Transverse colon (tissue), 4 donors: ENCODE data around the gene BCORL1. TPM values are rescaled to one million over a fixed set of nuclear protein-coding genes. Genes with fewer than 3 reads are reported as not detected.

Source experiments
- DNase-seq: peaks from one replicate; pipeline ENCODE4 v3.0.0-alpha.2; 2019
- H3K27ac ChIP-seq, 4 donors: fragments of 200-600 bp; sonication (generic); 2 replicates each; pipeline ENCODE4 v1.5.1; 2016 to 2018; ENCODE audit warnings: inconsistent platforms in 4 of 4
- H3K27me3 ChIP-seq: fragments of 200-600 bp; sonication (generic); 2 replicates; pipeline ENCODE4 v1.5.1; 2017; ENCODE audit warnings: inconsistent platforms
- H3K36me3 ChIP-seq, 4 donors: fragments of 200-600 bp; sonication (generic); 2 replicates each; pipeline ENCODE4 v1.5.1; 2017 to 2019; ENCODE audit warnings: inconsistent platforms in 4 of 4
- H3K4me1 ChIP-seq, 4 donors: fragments of 200-600 bp; sonication (generic); 2 replicates each; pipeline ENCODE4 v1.5.1; 2017 to 2020; ENCODE audit warnings: inconsistent platforms in 4 of 4
- H3K4me3 ChIP-seq, 4 donors: fragments of 200-600 bp; sonication (generic); 1 replicate in 1 of 4; 2 replicates in 3 of 4; pipeline versions ENCODE4 v1.5.1 to v1.6.1; 2017 to 2019; ENCODE audit warnings: inconsistent platforms in 4 of 4
- H3K9me3 ChIP-seq, 2 donors: fragments of 200-600 bp; sonication (generic); 2 replicates each; pipeline ENCODE4 v1.5.1; 2017 to 2019; ENCODE audit warnings: inconsistent platforms in 2 of 2
- CTCF ChIP-seq, 5 experiments: fragments of 200-600 bp in 3 of 5; fragments of 450-650 bp in 2 of 5; sonication (generic) in 3 of 5; IDR thresholded peaks; 1 replicate in 2 of 5; 2 replicates in 3 of 5; pipeline ENCODE4 v1.5.1; 2016 to 2017; ENCODE audit warnings: antibody characterized with exemption in 5 of 5, inconsistent platforms in 3 of 5, mild to moderate bottlenecking in 2 of 5, moderate library complexity in 1 of 5
- EP300 ChIP-seq: sonication (generic); formaldehyde crosslinking; IDR thresholded peaks from one replicate; pipeline ENCODE4 v1.6.1; 2017; ENCODE audit warnings: antibody characterized with exemption, low read depth
- POLR2A ChIP-seq: fragments of 450-650 bp; IDR thresholded peaks from one replicate; pipeline ENCODE4 v1.6.1; 2016; ENCODE audit warnings: antibody characterized with exemption, mild to moderate bottlenecking, moderate library complexity
- POLR2AphosphoS5 ChIP-seq, 3 donors: sonication (generic); formaldehyde crosslinking; IDR thresholded peaks; one replicate each; pipeline ENCODE4 v1.6.1; 2016; ENCODE audit warnings: antibody characterized with exemption in 3 of 3
- WGBS, 2 donors: methylation state at CpG; one replicate each; pipeline ENCODE4 v1.1.5; 2018; ENCODE audit warnings: low coverage in 1 of 2; 5-methylcytosine and 5-hydroxymethylcytosine counted together
- in situ Hi-C, 4 donors: fragments of 200-750 bp; cut with MboI; loops; one replicate each; pipeline versions ENCODE4 v1.15.0 to v1.15.1; 2017; ENCODE audit warnings: low sequenced_read_pairs in 3 of 4, low pct_ligation_motif_present in 1 of 4, low pct_unique_long_range_greater_than_20kb in 1 of 4
- intact Hi-C: fragments of 100-400 bp; cut with DNase I; formaldehyde crosslinking; loops from one replicate; pipeline ENCODE4 v1.15.1; 2023; ENCODE audit warnings: low total_unique reads
- total RNA-seq, 4 donors: library from RNA; depleted of rRNA; stranded (reverse); fragments of >200 nt; gene quantifications; one replicate each; pipeline ENCODE4 v1.1.0, GENCODE V29; 2016

BCORL1 gene
- total RNA-seq, 4 donors from 2014 or later = 5.6 to 11.6 (median 8.0) TPM

GRCh38 chrX:129981752-129982299 lies 609 bp upstream of the BCORL1 start:
- Histone ChIP-seq H3K9me3 (no peaks in the 10 kb centered on the region), H3K27me3 (no peaks in the 10 kb centered on the region), H3K4me3 (peak overlapping the region in 1 of 4 donors; percentile 46), H3K27ac (peak overlapping the region in 2 of 4 donors; percentile 60 to 89), H3K4me1 (peaks cover 0 to 6% (median 2%) of the 10 kb centered on the region in 4 donors), H3K36me3 (no peaks in the 10 kb centered on the region)
- intact Hi-C loops (loop anchor here (10.0 kb wide), 1 partner anchor 47 kb away; no protein-coding TSS in a partner anchor), in situ Hi-C loops (no loop called here)
- WGBS, 2 donors = 33% methylated on average over 27 of the region's 29 CpGs; no CpG with 5 or more reads in 1 of the 2 donors
- no peak for TF ChIP-seq POLR2AphosphoS5 (IDR thresholded peaks at IDR 0.05)
- TF ChIP-seq CTCF (IDR thresholded peaks at IDR 0.05) = no peak
- no peak for TF ChIP-seq POLR2A
- no peak for TF ChIP-seq EP300
- DNase-seq = peak; percentile 19

GRCh38 chrX:129983575-129984110 lies 1.2 kb downstream of the BCORL1 start:
- H3K4me3 ChIP-seq = no peak overlapping the region
- intact Hi-C loops = loop anchor here (10.0 kb wide), 1 partner anchor 49 kb away; no protein-coding TSS in a partner anchor
- no peak overlapping the region for H3K27ac ChIP-seq

GRCh38 chrX:129984111-129984958 lies 1.9 kb downstream of the BCORL1 start:
- peak overlapping the region; percentile 28 to 57 (median 46) for H3K27ac ChIP-seq
- H3K4me1 ChIP-seq = peaks cover 0 to 5% (median 2%) of the 10 kb centered on the region in 4 donors
- DNase-seq = peak; percentile 28
- in situ Hi-C loops (no loop called here), intact Hi-C loops (loop anchor here (10.0 kb wide), 1 partner anchor 50 kb away; no protein-coding TSS in a partner anchor)
- no peak for TF ChIP-seq POLR2A
- no peak for TF ChIP-seq CTCF (IDR thresholded peaks at IDR 0.05)
- no peak for TF ChIP-seq POLR2AphosphoS5 (IDR thresholded peaks at IDR 0.05)
- no peak for TF ChIP-seq EP300
- WGBS, 2 donors = 0 to 49% methylated on average over 14 to 51 of the region's 81 CpGs
- H3K27me3 ChIP-seq = no peaks in the 10 kb centered on the region
- H3K9me3 ChIP-seq = no peaks in the 10 kb centered on the region
- peak overlapping the region in 2 of 4 donors; percentile 20 to 52 for H3K4me3 ChIP-seq
- H3K36me3 ChIP-seq = no peaks in the 10 kb centered on the region

More at GRCh38 chrX:129983575-129984110, 1.2 kb downstream of the BCORL1 start:
- H3K27me3 ChIP-seq = no peaks in the 10 kb centered on the region
- peaks cover 0 to 6% (median 2%) of the 10 kb centered on the region in 4 donors for H3K4me1 ChIP-seq
- TF ChIP-seq EP300 (no peak), POLR2A (no peak), CTCF (IDR thresholded peaks at IDR 0.05) (no peak), POLR2AphosphoS5 (IDR thresholded peaks at IDR 0.05) (no peak)
- 61% methylated on average over 32 of the region's 48 CpGs; no CpG with 5 or more reads in 1 of the 2 donors for WGBS, 2 donors
- in situ Hi-C loops = no loop called here
- H3K9me3 ChIP-seq = no peaks in the 10 kb centered on the region
- peak; percentile 23 for DNase-seq
- H3K36me3 ChIP-seq = no peaks in the 10 kb centered on the region

- WGBS, 2 donors = 55 to 83% methylated on average over 1 to 3 of the region's 3 CpGs
- DNase-seq = no peak
- Histone ChIP-seq H3K9me3 (no peaks in the 10 kb centered on the region), H3K4me1 (no peaks in the 10 kb centered on the region), H3K27me3 (no peaks in the 10 kb centered on the region), H3K4me3 (no peak overlapping the region), H3K27ac (no peak overlapping the region), H3K36me3 (no peaks in the 10 kb centered on the region)
- intact Hi-C loops (loop anchor here (10.0 kb wide), 1 partner anchor 53 kb away; no protein-coding TSS in a partner anchor), in situ Hi-C loops (no loop called here)
- TF ChIP-seq CTCF (IDR thresholded peaks at IDR 0.05) (no peak), EP300 (no peak), POLR2A (no peak), POLR2AphosphoS5 (IDR thresholded peaks at IDR 0.05) (no peak)
Measured at GRCh38 chrX:129987871-129988270, 5.4 kb downstream of the BCORL1 start.
